Trophoblast cell (in vitro differentiated cells and primary cell): ENCODE measurements around the gene FBXO9.

Experiments
- DNase-seq, 2 donors: peaks; one replicate each; pipeline ENCODE4 v3.0.0-alpha.2; 2016
- H2AFZ ChIP-seq: 2 replicates; pipeline ENCODE4 v1.6.1; 2013; ENCODE audit warnings: low read length, moderate library complexity, mild to moderate bottlenecking; ENCODE audit not compliant: insufficient read depth, poor library complexity
- H2AK5ac ChIP-seq: 2 replicates; pipeline ENCODE4 v1.6.1; 2013; ENCODE audit warnings: mild to moderate bottlenecking, low read length
- H2BK120ac ChIP-seq: 2 replicates; pipeline ENCODE4 v1.6.1; 2013; ENCODE audit warnings: low read length, mild to moderate bottlenecking, moderate library complexity; ENCODE audit not compliant: insufficient read depth, poor library complexity
- H2BK12ac ChIP-seq: 2 replicates; pipeline ENCODE4 v1.6.1; 2013; ENCODE audit warnings: mild to moderate bottlenecking, low read length, moderate library complexity
- H2BK5ac ChIP-seq: 2 replicates; pipeline ENCODE4 v1.6.1; 2013; ENCODE audit warnings: low read length, low read depth, moderate library complexity, mild to moderate bottlenecking; ENCODE audit not compliant: poor library complexity
- H3K14ac ChIP-seq: 2 replicates; pipeline ENCODE4 v1.6.1; 2013; ENCODE audit warnings: mild to moderate bottlenecking, low read length
- H3K18ac ChIP-seq: 2 replicates; pipeline ENCODE4 v1.6.1; 2013; ENCODE audit warnings: mild to moderate bottlenecking, low read length
- H3K23ac ChIP-seq: 2 replicates; pipeline ENCODE4 v1.6.1; 2013; ENCODE audit warnings: low read length
- H3K27ac ChIP-seq: 2 replicates; pipeline ENCODE4 v1.5.1; 2013; ENCODE audit warnings: low read depth, mild to moderate bottlenecking, inconsistent platforms, low read length, moderate library complexity
- H3K27me3 ChIP-seq: 2 replicates; pipeline ENCODE4 v1.6.1; 2013; ENCODE audit warnings: inconsistent platforms, mild to moderate bottlenecking, low read length, moderate library complexity; ENCODE audit not compliant: insufficient read depth
- H3K36me3 ChIP-seq, 2 experiments: 1 replicate in 1 of 2; 2 replicates in 1 of 2; pipeline ENCODE4 v1.6.1; 2013; ENCODE audit warnings: low read length in 2 of 2, mild to moderate bottlenecking in 2 of 2, moderate library complexity in 1 of 2; ENCODE audit not compliant: insufficient read depth in 2 of 2, control insufficient read depth in 1 of 2
- H3K4ac ChIP-seq: 2 replicates; pipeline ENCODE4 v1.6.1; 2013; ENCODE audit warnings: low read depth, mild to moderate bottlenecking, low read length, moderate library complexity
- H3K4me1 ChIP-seq, 2 experiments: 1 replicate in 1 of 2; 2 replicates in 1 of 2; pipeline ENCODE4 v1.6.1; 2013; ENCODE audit warnings: low read length in 2 of 2, mild to moderate bottlenecking in 2 of 2, moderate library complexity in 1 of 2; ENCODE audit not compliant: insufficient read depth in 2 of 2, control insufficient read depth in 1 of 2
- H3K4me2 ChIP-seq: 2 replicates; pipeline ENCODE4 v1.6.1; 2013; ENCODE audit warnings: inconsistent platforms, mild to moderate bottlenecking, low read length, moderate library complexity
- H3K4me3 ChIP-seq: 2 replicates; pipeline ENCODE4 v1.5.1; 2013; ENCODE audit warnings: mild to moderate bottlenecking, low read depth, low read length, inconsistent platforms
- H3K79me1 ChIP-seq: one replicate; pipeline ENCODE4 v1.6.1; 2013; ENCODE audit warnings: low read length
- H3K79me2 ChIP-seq: 2 replicates; pipeline ENCODE4 v1.6.1; 2013; ENCODE audit warnings: low read length, mild to moderate bottlenecking; ENCODE audit not compliant: control insufficient read depth, insufficient read depth, poor library complexity
- H3K9ac ChIP-seq: 2 replicates; pipeline ENCODE4 v1.6.1; 2013; ENCODE audit warnings: mild to moderate bottlenecking, low read length
- H3K9me3 ChIP-seq: 2 replicates; pipeline ENCODE4 v1.6.1; 2013; ENCODE audit warnings: low read depth, mild to moderate bottlenecking, control low read depth, inconsistent platforms, low read length; ENCODE audit not compliant: insufficient read depth
- H4K12ac ChIP-seq: 2 replicates; pipeline ENCODE4 v1.6.1; 2013; ENCODE audit warnings: low read depth, mild to moderate bottlenecking, low read length, moderate library complexity
- H4K8ac ChIP-seq: 2 replicates; pipeline ENCODE4 v1.6.1; 2013; ENCODE audit warnings: low read depth, mild to moderate bottlenecking, low read length, moderate library complexity
- H4K91ac ChIP-seq: one replicate; pipeline ENCODE4 v1.6.1; 2013; ENCODE audit warnings: low read depth, mild to moderate bottlenecking, low read length, moderate library complexity
- WGBS: extraction: QIAGEN DNeasy Blood & Tissue Kit; methylation state at CpG from one replicate; pipeline ENCODE4 v1.1.7; 2013; ENCODE audit warnings: missing lambda C conversion rate; ENCODE audit not compliant: insufficient read length, insufficient coverage; ENCODE audit errors: extremely low coverage; 5-methylcytosine and 5-hydroxymethylcytosine counted together

Gene FBXO9

DNA sequence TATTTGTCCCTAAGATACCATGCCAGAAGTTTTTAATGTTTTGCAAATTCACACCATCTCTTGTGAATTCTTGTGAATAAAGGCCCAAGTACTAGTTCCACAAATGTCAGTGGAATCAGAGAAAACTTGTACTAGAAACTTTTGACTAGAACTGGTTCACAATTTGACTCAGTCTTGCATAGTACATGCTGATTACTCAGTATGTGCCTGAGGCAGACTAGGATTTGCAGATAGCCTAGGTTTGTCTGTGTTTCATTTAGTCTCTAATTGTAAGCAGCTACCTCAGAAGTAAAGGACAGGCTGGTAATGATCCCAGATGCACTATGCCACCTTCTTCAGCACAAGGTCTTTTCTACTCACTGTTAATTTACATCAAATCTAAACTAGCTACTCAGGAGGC, 35.9 kb upstream of the FBXO9 start:
- no peak overlapping the region for H3K9ac ChIP-seq
- H3K4me2 ChIP-seq, result no peak overlapping the region
- no peak overlapping the region for H4K12ac ChIP-seq
- H3K4me3 ChIP-seq, result no peak overlapping the region
- H2BK5ac ChIP-seq, result no peak overlapping the region
- H3K4me1 ChIP-seq, result peaks cover 0 to 1% of the 10 kb centered on the region in 2 experiments
- H2BK12ac ChIP-seq, result no peak overlapping the region
- H3K4ac ChIP-seq, result no peak overlapping the region
- no peaks in the 10 kb centered on the region for H3K27me3 ChIP-seq
- H3K9me3 ChIP-seq, result no peaks in the 10 kb centered on the region
- H3K79me2 ChIP-seq, result no peaks in the 10 kb centered on the region
- DNase-seq, result peak; percentile 51 to 69
- no peak overlapping the region for H4K91ac ChIP-seq
- no peak overlapping the region for H3K23ac ChIP-seq
- no peak overlapping the region for H2AFZ ChIP-seq
- H2AK5ac ChIP-seq, result no peak overlapping the region
- H2BK120ac ChIP-seq, result no peak overlapping the region
- no peak overlapping the region for H3K14ac ChIP-seq
- H3K18ac ChIP-seq, result no peak overlapping the region
- no peak overlapping the region for H3K27ac ChIP-seq
- H3K36me3 ChIP-seq, result peaks cover 7 to 8% of the 10 kb centered on the region in 2 experiments
- H4K8ac ChIP-seq, result no peak overlapping the region
- H3K79me1 ChIP-seq, result no peaks in the 10 kb centered on the region

DNA sequence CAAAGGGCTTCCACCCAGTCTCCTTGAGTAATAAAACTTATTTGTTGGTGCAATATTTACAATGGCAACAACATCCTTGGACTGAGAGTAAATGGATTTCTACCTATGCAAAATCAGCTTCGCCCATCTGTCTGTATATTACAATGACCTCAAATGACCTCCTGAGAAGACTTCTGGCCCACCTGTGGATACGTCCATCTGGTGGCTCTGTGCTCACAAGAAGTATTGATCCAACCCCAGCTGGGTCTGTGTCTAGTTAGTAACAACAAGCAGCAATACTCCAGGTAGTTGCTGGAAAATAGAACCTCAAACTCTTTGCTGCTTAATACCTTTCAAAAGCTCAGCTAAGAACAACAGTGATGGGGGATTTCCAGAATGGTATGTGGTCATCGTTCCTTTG, 35.4 kb upstream of the FBXO9 start:
- no CpG with 5 or more reads among the region's 3 CpGs for WGBS
- DNase-seq, result peak in 1 of 2 donors; percentile 23
- Histone ChIP-seq H3K79me2 (no peaks in the 10 kb centered on the region), H4K12ac (no peak overlapping the region), H3K9me3 (no peaks in the 10 kb centered on the region), H2BK5ac (no peak overlapping the region), H3K18ac (no peak overlapping the region), H3K14ac (no peak overlapping the region), H3K27ac (no peak overlapping the region), H3K36me3 (peaks cover 7 to 10% of the 10 kb centered on the region in 2 experiments), H3K4me2 (no peak overlapping the region), H3K9ac (no peak overlapping the region), H3K27me3 (no peaks in the 10 kb centered on the region), H3K23ac (no peak overlapping the region), H3K4ac (no peak overlapping the region), H3K79me1 (no peaks in the 10 kb centered on the region), H2BK12ac (no peak overlapping the region), H2BK120ac (no peak overlapping the region), H4K8ac (no peak overlapping the region), H3K4me3 (no peak overlapping the region), H2AFZ (no peak overlapping the region), H4K91ac (no peak overlapping the region), H3K4me1 (peaks cover 0 to 1% of the 10 kb centered on the region in 2 experiments), H2AK5ac (no peak overlapping the region)

DNA sequence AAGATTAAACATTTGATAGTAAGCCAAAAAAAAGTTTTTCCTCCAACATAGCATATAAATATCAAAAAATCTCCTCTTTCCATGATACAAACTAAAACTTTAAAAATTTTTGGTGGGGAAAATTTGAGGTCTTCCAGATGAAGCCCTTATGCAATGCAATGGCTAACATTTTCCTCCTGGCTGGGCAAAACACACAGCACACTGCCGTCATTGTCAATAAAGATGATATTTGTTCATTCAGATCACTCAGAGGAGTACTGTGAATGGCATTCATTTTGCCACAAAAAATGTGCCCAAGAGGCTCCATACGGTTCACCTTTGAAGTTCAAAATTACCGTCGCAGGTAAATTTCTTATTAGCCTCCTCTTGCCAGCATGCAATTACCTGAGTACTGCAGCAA, 33.9 kb upstream of the FBXO9 start:
- no CpG with 5 or more reads among the region's 4 CpGs for WGBS
- Histone ChIP-seq H3K27ac (no peak overlapping the region), H2AK5ac (no peak overlapping the region), H2BK12ac (no peak overlapping the region), H3K36me3 (peaks cover 8 to 16% of the 10 kb centered on the region in 2 experiments), H4K12ac (no peak overlapping the region), H3K4ac (no peak overlapping the region), H3K4me2 (no peak overlapping the region), H2BK120ac (no peak overlapping the region), H4K91ac (no peak overlapping the region), H3K4me3 (no peak overlapping the region), H3K9ac (no peak overlapping the region), H3K79me1 (no peaks in the 10 kb centered on the region), H2BK5ac (no peak overlapping the region), H2AFZ (no peak overlapping the region), H3K79me2 (no peaks in the 10 kb centered on the region), H3K27me3 (no peaks in the 10 kb centered on the region), H3K14ac (no peak overlapping the region), H3K18ac (no peak overlapping the region), H3K4me1 (peaks cover 0 to 1% of the 10 kb centered on the region in 2 experiments), H3K23ac (no peak overlapping the region), H3K9me3 (no peaks in the 10 kb centered on the region), H4K8ac (no peak overlapping the region)
- no peak for DNase-seq

DNA sequence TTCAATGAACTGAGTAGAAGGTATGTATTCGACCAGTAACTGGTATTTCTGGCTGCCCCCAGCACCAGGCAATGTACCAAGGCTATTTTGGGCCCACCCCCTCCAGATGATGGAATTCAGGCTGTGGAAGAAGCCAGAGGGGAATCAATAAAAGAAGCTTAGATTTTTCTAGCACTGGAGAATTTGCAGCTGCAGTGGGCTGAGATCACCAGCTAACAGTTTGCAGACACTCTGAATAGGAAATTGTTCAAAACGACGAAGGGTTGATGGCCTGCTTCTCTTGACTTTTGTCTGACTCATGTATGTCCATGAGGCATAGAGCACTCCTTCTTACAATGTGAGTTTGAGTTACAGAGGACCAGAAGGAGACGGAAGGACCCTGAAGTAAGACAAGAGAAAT, 32.4 kb upstream of the FBXO9 start:
- Histone ChIP-seq H3K4me3 (no peak overlapping the region), H3K9me3 (no peaks in the 10 kb centered on the region), H3K36me3 (peaks cover 10 to 17% of the 10 kb centered on the region in 2 experiments), H3K79me2 (no peaks in the 10 kb centered on the region), H2BK120ac (no peak overlapping the region), H4K8ac (no peak overlapping the region), H2BK5ac (no peak overlapping the region), H4K12ac (no peak overlapping the region), H3K9ac (no peak overlapping the region), H3K4ac (no peak overlapping the region), H3K4me2 (no peak overlapping the region), H4K91ac (no peak overlapping the region), H2AFZ (no peak overlapping the region), H3K23ac (no peak overlapping the region), H3K27me3 (no peaks in the 10 kb centered on the region), H3K14ac (no peak overlapping the region), H2AK5ac (no peak overlapping the region), H2BK12ac (no peak overlapping the region), H3K79me1 (no peaks in the 10 kb centered on the region), H3K18ac (no peak overlapping the region), H3K4me1 (peaks cover 0 to 1% of the 10 kb centered on the region in 2 experiments), H3K27ac (no peak overlapping the region)
- DNase-seq, result no peak
- WGBS, result no CpG with 5 or more reads among the region's 4 CpGs
